HUES48 (cell line): ENCODE results near the gene PSORS1C2.
A peak's percentile ranks its signal among the peaks of the same experiment; 100 is the strongest.
"Not testable (repeated sequence)": the region's sequence is repeated elsewhere in the genome, so short reads cannot be mapped to it uniquely, and the experiment has no call there.

Experiments used
- H3K27ac ChIP-seq: one replicate; pipeline ENCODE4 v1.7.0; 2013; ENCODE audit warnings: low read depth, low read length, inconsistent platforms
- H3K27me3 ChIP-seq: 2 replicates; pipeline ENCODE4 v1.6.1; 2013; ENCODE audit warnings: mild to moderate bottlenecking, low read length; ENCODE audit not compliant: control insufficient read depth, insufficient read depth
- H3K36me3 ChIP-seq: 2 replicates; pipeline ENCODE4 v1.6.1; 2013; ENCODE audit warnings: low read length; ENCODE audit not compliant: control insufficient read depth, insufficient read depth
- H3K4me1 ChIP-seq: 2 replicates; pipeline ENCODE4 v1.6.1; 2013; ENCODE audit warnings: mild to moderate bottlenecking, low read length; ENCODE audit not compliant: control insufficient read depth, insufficient read depth
- H3K4me3 ChIP-seq: 2 replicates; pipeline ENCODE4 v1.5.1; 2013; ENCODE audit warnings: mild to moderate bottlenecking, low read depth, low read length
- H3K9ac ChIP-seq: 2 replicates; pipeline ENCODE4 v1.6.1; 2013; ENCODE audit warnings: mild to moderate bottlenecking, low read depth, low read length, moderate library complexity
- H3K9me3 ChIP-seq: 2 replicates; pipeline ENCODE4 v1.6.1; 2013; ENCODE audit warnings: low read length; ENCODE audit not compliant: control insufficient read depth, insufficient read depth

PSORS1C2 gene

DNA sequence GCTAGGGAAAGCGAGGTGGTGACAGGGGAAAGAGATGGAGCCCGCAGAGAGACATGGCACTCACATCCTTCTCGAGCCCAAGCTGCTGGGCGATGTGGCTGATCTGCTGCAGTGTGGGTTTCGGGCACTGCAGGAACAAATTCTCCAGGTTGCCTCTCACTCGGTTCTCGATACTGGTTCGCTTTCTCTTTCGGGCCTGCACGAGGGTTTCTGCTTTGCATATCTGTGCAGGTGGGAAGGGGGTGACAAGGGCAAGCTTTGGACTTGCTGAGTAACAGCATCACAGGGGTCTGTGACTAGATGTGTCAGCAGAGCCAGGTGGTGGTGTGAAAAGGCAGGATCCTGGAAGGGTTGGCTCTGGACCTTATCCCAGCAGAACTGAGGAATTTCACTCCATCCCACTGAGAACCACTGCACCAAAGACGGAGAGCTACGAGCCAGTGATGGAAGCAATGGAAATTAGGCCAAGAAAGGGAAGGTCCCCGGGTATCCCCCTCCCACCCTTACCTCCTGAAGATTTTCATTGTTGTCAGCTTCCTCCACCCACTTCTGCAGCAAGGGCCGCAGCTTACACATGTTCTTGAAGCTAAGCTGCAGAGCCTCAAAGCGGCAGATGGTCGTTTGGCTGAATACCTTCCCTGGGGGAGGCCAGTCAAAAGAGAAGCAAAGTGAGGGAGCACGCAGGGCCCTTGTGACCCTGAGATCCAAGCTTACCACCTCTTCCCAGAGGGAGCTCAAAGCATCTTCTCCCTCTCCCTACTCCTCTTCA lies 26.4 kb upstream of the PSORS1C2 start:
- not testable (repeated sequence) for H3K4me3 ChIP-seq, H3K9ac ChIP-seq, H3K9me3 ChIP-seq, H3K27me3 ChIP-seq
- H3K36me3 ChIP-seq: peaks cover 55% of the 10 kb centered on the region
- H3K27ac ChIP-seq: peak overlapping the region; percentile 46
- H3K4me1 ChIP-seq: peaks cover 19% of the 10 kb centered on the region

DNA sequence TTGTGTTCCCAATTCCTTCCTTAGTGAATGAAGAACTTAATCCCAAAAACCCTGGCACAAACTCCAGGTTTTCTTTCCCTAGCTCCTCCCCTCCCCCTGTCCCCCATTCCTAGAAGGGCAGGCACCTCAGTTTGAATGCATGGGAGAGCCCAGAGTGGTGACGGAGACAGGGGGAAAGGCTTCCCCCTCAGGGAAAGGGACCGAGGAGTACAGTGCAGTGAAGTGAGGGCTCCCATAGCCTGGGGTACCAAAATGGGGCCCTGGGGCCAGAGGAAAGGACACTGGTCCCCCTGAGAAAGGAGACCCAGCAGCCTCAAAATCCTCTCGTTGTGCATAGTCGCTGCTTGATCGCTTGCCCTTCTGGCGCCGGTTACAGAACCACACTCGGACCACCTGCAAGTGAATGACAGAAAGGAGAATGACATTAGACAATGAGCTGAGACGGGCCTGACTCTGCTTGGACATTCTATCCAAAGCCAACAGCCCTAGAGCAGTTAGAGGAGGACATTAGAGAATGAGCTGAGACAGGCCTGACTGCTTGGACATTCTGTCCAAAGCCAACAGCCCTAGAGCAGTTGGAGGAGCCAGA lies 25.7 kb upstream of the PSORS1C2 start:
- H3K9ac ChIP-seq, H3K9me3 ChIP-seq, H3K27ac ChIP-seq, H3K4me3 ChIP-seq, H3K27me3 ChIP-seq: not testable (repeated sequence)
- peaks cover 25% of the 10 kb centered on the region for H3K4me1 ChIP-seq
- peaks cover 55% of the 10 kb centered on the region for H3K36me3 ChIP-seq

DNA sequence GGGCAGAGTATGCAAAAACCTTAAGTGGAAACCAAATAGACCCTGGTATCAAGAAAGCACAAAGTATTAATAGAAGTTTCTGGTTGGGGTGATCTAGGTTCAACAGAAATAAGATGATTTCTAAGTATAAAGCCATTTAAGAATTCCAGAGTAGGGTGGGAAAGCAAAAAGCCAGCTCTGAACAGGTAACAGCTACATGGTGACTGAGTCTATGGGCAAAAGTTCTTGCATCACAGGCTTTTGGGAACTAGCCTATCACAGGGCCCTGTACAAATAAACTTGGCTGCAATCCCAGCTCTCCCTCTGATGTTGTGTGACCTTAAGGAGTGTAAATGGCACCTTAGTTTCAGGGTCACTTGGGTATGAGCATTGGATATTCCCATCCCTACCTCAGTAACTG lies 25.1 kb upstream of the PSORS1C2 start:
- Histone ChIP-seq H3K4me1 (peaks cover 30% of the 10 kb centered on the region), H3K27ac (no peak overlapping the region), H3K36me3 (peaks cover 55% of the 10 kb centered on the region)

DNA sequence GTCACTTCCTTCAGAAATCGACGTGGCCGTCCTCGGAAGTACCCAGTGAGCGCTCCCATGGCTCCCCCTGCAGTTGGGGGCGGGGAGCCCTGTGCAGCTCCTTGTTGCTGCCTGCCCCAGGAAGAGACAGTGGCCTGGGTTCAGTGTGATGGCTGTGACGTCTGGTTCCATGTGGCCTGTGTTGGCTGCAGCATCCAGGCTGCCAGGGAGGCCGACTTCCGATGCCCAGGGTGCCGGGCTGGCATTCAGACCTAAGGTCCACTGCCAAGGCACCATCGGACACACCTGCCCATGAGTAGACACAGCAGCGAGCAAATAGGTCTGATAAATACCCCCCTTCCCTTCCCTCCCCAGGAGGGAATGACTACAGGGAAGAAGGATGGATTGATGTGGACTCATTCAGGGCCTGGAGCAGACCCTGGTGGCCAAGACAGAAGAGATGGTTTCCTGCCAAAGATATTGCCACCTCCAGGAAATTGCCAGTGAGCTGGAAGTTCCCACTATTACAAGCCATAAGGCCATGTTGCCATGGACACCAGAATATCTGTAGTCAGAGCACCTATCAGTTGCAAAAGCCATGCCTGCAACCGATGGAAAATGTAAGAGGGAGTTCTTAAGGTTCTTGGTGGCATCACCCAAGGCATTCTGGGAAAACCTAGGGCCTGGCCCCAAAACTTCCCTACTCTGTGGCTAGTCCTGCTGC lies 23.7 kb upstream of the PSORS1C2 start:
- H3K36me3 ChIP-seq: peaks cover 51% of the 10 kb centered on the region
- peak overlapping the region; percentile 9 for H3K27ac ChIP-seq
- H3K9ac ChIP-seq: no peak overlapping the region
- H3K27me3 ChIP-seq: no peaks in the 10 kb centered on the region
- no peak overlapping the region for H3K4me3 ChIP-seq
- peaks cover 30% of the 10 kb centered on the region for H3K4me1 ChIP-seq
- H3K9me3 ChIP-seq: no peaks in the 10 kb centered on the region

More for the DNA sequence above, 25.1 kb upstream of the PSORS1C2 start:
- H3K9ac ChIP-seq: no peak overlapping the region
- no peaks in the 10 kb centered on the region for H3K27me3 ChIP-seq
- H3K4me3 ChIP-seq: no peak overlapping the region
- H3K9me3 ChIP-seq: no peaks in the 10 kb centered on the region

DNA sequence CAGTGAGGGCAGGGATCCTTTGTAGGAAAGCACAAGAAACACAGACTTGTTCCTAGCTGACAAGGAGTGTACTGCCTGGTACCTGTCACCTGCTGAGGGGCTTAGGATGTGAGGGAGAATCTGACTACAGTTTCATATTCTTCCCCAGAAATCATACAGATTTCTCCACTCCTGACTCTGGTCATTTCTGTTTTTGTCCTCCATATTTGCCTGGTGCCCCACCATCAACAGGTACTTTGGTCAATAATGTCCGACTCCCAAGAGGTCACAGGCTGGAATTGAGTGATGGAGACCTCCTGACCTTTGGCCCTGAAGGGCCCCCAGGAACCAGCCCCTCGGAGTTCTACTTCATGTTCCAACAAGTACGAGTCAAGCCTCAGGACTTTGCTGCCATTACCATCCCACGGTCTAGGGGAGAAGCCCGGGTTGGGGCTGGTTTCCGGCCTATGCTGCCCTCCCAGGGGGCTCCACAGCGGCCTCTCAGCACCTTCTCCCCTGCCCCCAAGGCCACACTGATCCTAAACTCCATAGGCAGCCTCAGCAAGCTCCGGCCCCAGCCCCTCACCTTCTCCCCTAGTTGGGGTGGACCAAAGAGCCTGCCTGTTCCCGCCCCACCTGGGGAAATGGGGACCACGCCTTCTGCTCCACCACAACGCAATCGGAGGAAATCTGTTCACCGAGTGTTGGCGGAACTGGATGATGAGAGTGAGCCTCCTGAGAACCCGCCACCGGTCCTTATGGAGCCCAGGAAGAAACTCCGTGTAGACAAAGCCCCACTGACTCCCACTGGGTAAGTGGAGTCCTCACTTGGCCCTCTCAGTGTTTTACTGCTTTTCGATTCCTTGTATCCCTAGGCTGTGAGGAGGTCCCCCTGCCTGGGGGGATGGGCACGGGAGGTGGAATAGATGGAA lies 22.6 kb upstream of the PSORS1C2 start:
- peaks cover 32% of the 10 kb centered on the region for H3K4me1 ChIP-seq
- H3K9ac ChIP-seq: no peak overlapping the region
- H3K9me3 ChIP-seq: no peaks in the 10 kb centered on the region
- no peak overlapping the region for H3K4me3 ChIP-seq
- H3K27ac ChIP-seq: peak overlapping the region; percentile 47
- H3K36me3 ChIP-seq: peaks cover 46% of the 10 kb centered on the region
- no peaks in the 10 kb centered on the region for H3K27me3 ChIP-seq

DNA sequence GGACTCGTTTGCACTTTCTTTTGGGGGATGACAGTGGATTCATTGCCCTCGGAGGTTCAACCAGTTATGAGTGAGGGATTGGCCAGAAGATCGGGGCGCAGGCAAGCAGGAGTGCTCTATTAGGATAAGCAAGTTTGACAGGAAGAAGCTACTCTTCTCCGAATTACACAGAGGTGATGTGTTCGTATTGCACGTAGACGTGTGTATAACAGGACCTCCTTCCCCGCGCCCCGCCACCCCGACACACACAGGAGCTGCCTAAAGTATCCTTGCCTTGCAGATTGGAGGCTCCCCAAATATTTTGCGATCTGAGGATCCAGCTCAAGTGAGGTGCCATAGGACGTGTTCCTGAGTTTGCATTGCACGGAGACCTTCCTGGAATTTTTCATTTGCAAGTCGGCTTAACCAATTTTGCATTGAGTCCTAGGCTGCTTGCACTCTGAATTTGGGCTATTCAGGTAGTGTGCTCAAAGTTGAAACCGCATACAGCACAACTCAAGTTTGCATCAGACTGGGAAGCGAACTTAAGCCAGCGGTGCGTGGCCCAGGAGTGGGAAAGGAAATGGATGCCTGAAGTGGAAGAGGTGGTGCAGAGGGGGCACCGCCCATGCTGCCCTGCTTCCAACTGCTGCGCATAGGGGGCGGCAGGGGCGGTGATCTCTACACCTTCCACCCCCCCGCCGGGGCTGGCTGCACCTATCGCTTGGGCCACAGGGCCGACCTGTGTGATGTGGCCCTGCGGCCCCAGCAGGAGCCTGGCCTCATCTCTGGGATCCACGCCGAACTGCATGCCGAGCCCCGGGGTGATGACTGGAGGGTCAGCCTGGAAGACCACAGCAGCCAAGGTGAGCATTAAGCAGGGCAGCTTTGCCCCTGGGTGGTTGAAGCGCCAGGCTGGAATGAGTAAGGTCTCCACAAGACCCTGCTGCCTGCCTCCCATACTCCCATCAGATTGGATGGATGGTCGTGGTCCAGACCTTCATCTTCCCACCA lies 20.3 kb upstream of the PSORS1C2 start:
- Histone ChIP-seq H3K9ac (no peak overlapping the region), H3K36me3 (peaks cover 47% of the 10 kb centered on the region), H3K27me3 (no peaks in the 10 kb centered on the region), H3K4me3 (peak overlapping the region; percentile 73), H3K9me3 (no peaks in the 10 kb centered on the region), H3K4me1 (peaks cover 25% of the 10 kb centered on the region), H3K27ac (peak overlapping the region; percentile 73)

DNA sequence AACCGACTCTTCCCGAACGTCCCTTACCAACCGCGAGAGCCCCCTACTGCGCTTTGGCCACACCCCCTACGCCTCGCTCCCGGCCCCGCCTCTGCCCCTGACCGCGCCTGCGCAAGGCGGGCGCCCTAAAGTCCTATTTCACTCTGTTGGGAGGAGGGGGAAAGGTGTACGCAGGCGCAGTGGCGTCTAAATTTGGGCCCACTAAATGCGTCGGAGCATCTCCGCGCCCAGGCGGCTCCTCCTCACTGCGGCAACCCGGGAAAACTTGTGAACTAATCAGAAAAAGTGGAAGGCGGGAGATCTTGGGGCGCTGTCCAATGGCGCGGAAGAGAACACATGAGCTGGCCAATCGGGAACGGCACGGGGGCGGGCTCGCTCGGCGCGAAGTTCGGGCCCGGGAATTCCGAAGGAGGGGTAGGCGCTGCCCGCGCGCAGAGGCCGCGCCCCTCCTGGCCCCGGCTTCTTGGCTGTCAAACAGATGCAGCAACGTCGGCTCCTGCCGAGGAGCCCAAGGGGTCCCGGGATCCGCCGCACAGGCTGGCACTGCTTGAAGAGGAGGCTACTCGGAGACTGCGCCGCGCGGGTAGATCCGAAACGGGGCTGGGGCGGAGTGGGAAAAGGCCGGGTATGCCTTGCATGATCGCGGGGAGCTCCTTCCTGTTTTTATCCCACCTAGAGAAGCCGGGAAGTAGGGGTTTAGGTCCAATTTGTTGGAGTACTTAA lies 19.4 kb upstream of the PSORS1C2 start, which contains the start of gene TCF19:
TSS of gene TCF19 (plus strand) at position 450 of the 723 bp plus-strand sequence. CDS start 881 bp downstream, outside the sequence.
- H3K36me3 ChIP-seq: peaks cover 44% of the 10 kb centered on the region
- H3K9ac ChIP-seq: no peak within 1 kb of the TSS
- peak within 1 kb of the TSS; percentile 73 for H3K4me3 ChIP-seq
- H3K9me3 ChIP-seq: no peaks in the 10 kb centered on the region
- peaks cover 25% of the 10 kb centered on the region for H3K4me1 ChIP-seq
- peak within 1 kb of the TSS; percentile 73 for H3K27ac ChIP-seq
- H3K27me3 ChIP-seq: no peaks in the 10 kb centered on the region

DNA sequence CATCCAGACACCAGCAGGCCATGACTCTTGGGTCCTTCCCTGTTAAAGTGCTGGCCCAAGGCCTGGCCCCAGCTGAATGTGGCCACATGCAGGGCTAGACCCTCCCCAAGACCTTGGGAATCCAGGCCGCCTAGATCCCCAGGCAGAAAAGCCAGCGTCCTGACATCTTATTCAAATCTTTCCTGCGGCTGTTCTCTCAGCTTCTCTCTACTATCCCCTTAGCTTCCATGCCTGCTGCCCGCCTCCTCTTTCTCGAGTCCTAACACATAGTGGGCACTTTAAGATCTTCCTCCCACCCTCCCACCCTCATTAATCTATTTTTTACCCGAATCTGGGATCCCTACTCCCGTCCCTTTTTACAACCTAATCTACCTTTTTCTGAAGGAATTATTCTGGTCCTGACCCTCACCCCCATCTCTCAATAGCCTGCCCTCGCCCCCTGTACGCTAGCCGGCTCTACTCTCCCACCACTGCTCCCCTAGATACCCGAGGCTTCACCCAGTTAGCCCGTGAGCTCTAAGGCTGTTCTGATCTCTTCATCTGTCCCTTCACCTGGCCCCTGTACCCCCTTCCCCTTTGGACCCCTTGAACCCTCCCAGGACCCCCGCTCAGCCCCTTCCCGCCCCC lies 18.8 kb upstream of the PSORS1C2 start, which contains the start of gene CCHCR1:
TSS of gene CCHCR1 (minus strand) at position 290 of the 627 bp plus-strand sequence. CDS start at position 88, 202 bp downstream.
- peaks cover 24% of the 10 kb centered on the region for H3K4me1 ChIP-seq
- H3K36me3 ChIP-seq: peaks cover 37% of the 10 kb centered on the region
- peak within 1 kb of the TSS; percentile 73 for H3K4me3 ChIP-seq
- H3K9ac ChIP-seq: no peak within 1 kb of the TSS
- H3K27me3 ChIP-seq: no peaks in the 10 kb centered on the region
- H3K9me3 ChIP-seq: no peaks in the 10 kb centered on the region
- peak within 1 kb of the TSS; percentile 73 for H3K27ac ChIP-seq

DNA sequence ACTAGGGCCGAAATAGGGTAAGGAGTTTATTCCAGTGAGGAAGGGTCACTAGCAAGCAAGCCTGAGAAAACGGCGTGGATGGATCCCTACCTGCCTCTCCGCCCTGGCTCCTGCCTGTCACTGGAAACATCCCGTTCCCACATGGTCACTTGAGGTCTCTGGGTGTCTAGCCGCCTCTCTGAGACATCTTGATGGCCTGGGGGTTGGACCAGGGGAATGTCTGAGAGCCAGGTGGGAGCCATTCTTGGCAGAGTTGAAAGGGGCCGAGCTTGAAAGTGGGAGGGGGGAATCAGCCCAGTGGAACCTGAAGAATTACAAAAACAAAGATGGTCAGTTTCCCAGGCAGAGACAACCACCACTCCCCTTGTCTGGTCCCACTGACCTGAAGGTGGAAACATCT lies 17.8 kb upstream of the PSORS1C2 start:
- Histone ChIP-seq H3K9ac (no peak overlapping the region), H3K4me3 (no peak overlapping the region), H3K27me3 (no peaks in the 10 kb centered on the region), H3K27ac (no peak overlapping the region), H3K36me3 (peaks cover 27% of the 10 kb centered on the region), H3K4me1 (peaks cover 18% of the 10 kb centered on the region), H3K9me3 (no peaks in the 10 kb centered on the region)
